ENCODE data around the gene BCAN. TPM values are rescaled to one million over a fixed set of nuclear protein-coding genes. Genes with fewer than 3 reads are reported as not detected.

BCAN gene
- total RNA-seq, 3 donors from 2014 or later (not counting 1 experiment from before 2014, with no cell fraction given), result 0.18 to 0.25 (median 0.19) TPM

DNA sequence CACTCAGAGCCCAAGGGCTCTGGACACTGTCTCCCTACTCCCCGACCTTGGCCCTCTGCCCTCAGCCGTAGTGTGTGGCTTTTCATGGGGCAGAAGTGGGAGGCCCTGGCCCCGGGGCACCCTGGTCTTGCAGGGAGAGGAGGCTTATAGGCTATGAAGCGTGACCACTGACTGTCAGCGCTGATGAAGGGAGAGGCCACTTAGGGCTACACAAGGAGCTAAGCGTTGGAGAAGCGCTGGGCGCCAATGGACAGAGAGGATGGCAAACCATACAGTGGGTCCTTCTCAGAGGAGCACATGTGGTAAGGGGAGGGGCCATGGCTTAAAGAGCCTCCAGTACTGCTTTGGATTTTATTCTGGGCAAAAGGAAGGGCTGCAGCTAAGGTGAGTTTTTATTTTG lies 55.6 kb downstream of the BCAN start:
- ATAC-seq (no peak), DNase-seq (no peak)
- H3K9me3 ChIP-seq (ENCODE audit: control insufficient read depth, insufficient read depth, low read length), result no peaks in the 10 kb centered on the region
- no peaks in the 10 kb centered on the region for H3K36me3 Mint-ChIP-seq
- no peaks in the 10 kb centered on the region for H3K36me3 ChIP-seq (ENCODE audit: control insufficient read depth, insufficient read depth, low read length)
- no peak overlapping the region for H3K27ac ChIP-seq (ENCODE audit: low read length)
- no peak overlapping the region for H3K4me3 ChIP-seq (ENCODE audit: low read length)
- H3K27ac Mint-ChIP-seq, result no peak overlapping the region
- no peaks in the 10 kb centered on the region for H3K9me3 Mint-ChIP-seq
- H3K4me1 Mint-ChIP-seq, result peaks cover 0 to 8% of the 10 kb centered on the region in 2 donors
- 92% methylated on average over 8 of the region's 8 CpGs for WGBS (ENCODE audit: insufficient coverage)
- TF ChIP-seq, protein P1, sequence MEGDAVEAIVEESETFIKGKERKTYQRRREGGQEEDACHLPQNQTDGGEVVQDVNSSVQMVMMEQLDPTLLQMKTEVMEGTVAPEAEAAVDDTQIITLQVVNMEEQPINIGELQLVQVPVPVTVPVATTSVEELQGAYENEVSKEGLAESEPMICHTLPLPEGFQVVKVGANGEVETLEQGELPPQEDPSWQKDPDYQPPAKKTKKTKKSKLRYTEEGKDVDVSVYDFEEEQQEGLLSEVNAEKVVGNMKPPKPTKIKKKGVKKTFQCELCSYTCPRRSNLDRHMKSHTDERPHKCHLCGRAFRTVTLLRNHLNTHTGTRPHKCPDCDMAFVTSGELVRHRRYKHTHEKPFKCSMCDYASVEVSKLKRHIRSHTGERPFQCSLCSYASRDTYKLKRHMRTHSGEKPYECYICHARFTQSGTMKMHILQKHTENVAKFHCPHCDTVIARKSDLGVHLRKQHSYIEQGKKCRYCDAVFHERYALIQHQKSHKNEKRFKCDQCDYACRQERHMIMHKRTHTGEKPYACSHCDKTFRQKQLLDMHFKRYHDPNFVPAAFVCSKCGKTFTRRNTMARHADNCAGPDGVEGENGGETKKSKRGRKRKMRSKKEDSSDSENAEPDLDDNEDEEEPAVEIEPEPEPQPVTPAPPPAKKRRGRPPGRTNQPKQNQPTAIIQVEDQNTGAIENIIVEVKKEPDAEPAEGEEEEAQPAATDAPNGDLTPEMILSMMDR (IDR thresholded peaks at IDR 0.05), result no peak
- peaks cover 25% of the 10 kb centered on the region for H3K27me3 ChIP-seq (ENCODE audit: control insufficient read depth, insufficient read depth, low read length)
- peaks cover 28 to 31% of the 10 kb centered on the region in 2 donors for H3K27me3 Mint-ChIP-seq (ENCODE audit: low read depth in 2 of 2)
- no peaks in the 10 kb centered on the region for H3K4me1 ChIP-seq (ENCODE audit: control insufficient read depth, insufficient read depth, low read length)
- no peak overlapping the region for H3K4me3 Mint-ChIP-seq
- intact Hi-C loops (cut with micrococcal nuclease), result no loop called here

DNA sequence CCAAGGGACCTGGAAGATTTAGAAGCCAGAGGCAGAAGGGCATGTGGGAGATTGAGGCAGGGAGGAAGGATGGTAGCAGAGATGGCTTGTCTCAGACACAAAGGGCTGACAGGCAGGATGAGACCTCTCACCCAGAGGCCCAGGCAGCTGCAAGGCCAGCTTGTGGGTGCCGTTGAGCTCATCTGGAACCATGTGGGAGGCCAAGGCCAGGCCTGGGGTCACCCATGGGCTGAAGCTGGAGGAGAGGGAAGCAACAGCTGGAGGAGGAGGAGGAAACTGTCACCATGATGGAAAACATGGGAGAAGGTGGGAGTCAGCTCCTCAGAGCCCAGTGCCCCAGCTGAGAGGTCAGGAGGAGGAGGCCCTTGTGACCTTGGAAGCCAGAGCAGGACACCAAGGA lies 57.1 kb downstream of the BCAN start:
- intact Hi-C loops (cut with micrococcal nuclease), result no loop called here

DNA sequence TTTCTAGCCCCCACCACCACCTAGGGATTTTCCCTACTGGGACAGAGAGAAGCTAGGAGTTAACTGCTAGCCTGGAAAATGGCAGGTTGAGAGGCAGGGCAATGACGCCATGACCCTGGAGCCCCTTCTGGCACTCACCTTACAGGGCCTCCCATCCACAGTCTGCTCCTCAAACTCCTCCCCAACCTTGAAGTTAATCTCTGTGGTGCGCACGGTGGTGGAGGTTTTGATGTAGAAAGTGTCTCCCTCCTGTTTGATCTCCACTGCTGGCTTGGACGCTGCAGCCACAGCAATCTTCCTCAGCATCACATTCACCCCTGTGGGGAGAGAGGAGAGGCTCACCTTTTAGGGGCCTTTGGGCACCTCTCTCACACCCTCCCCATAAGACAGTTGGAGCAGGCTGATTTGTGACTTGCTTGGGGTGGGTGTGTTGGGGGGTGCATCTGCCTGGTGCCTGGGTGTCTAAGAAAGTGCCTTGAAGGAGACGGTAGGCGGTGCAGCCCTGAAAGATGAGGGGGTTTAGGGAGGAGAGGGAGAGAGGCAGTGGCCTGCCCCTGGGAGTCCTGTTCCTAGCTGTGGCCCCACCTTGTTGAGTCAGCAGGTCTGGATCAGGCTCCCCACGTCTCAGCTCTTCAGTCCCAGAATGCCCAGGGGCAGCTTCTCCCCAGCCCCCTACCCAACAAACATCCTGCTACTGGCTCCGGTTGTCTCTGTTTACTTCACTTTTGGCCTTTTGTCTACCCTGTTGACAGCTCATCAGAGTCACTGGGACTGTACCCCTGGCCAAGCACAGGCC lies 59.0 kb downstream of the BCAN start:
- 74% methylated on average over 5 of the region's 8 CpGs for WGBS (ENCODE audit: insufficient coverage)
- Histone ChIP-seq H3K36me3 (ENCODE audit: control insufficient read depth, insufficient read depth, low read length) (no peaks in the 10 kb centered on the region), H3K27ac (ENCODE audit: low read length) (no peak overlapping the region), H3K4me3 (ENCODE audit: low read length) (no peak overlapping the region), H3K4me1 (ENCODE audit: control insufficient read depth, insufficient read depth, low read length) (peaks cover 19% of the 10 kb centered on the region), H3K9me3 (ENCODE audit: control insufficient read depth, insufficient read depth, low read length) (no peaks in the 10 kb centered on the region), H3K27me3 (ENCODE audit: control insufficient read depth, insufficient read depth, low read length) (peaks cover 35% of the 10 kb centered on the region)
- TF ChIP-seq, protein P1 (IDR thresholded peaks at IDR 0.05), result no peak
- no peak for ATAC-seq
- no peak for DNase-seq
- Mint-ChIP-seq H3K9me3 (no peaks in the 10 kb centered on the region), H3K27me3 (ENCODE audit: low read depth in 2 of 2) (peaks cover 30 to 36% of the 10 kb centered on the region in 2 donors), H3K36me3 (no peaks in the 10 kb centered on the region), H3K4me1 (peaks cover 9 to 19% of the 10 kb centered on the region in 2 donors), H3K4me3 (no peak overlapping the region), H3K27ac (no peak overlapping the region)
- intact Hi-C loops (cut with micrococcal nuclease), result no loop called here

More for the DNA sequence above, 57.1 kb downstream of the BCAN start:
- peaks cover 29 to 36% of the 10 kb centered on the region in 2 donors for H3K27me3 Mint-ChIP-seq (ENCODE audit: low read depth in 2 of 2)
- no peaks in the 10 kb centered on the region for H3K36me3 Mint-ChIP-seq
- Histone ChIP-seq H3K27me3 (ENCODE audit: control insufficient read depth, insufficient read depth, low read length) (peaks cover 23% of the 10 kb centered on the region), H3K36me3 (ENCODE audit: control insufficient read depth, insufficient read depth, low read length) (no peaks in the 10 kb centered on the region), H3K4me1 (ENCODE audit: control insufficient read depth, insufficient read depth, low read length) (no peaks in the 10 kb centered on the region), H3K27ac (ENCODE audit: low read length) (no peak overlapping the region), H3K4me3 (ENCODE audit: low read length) (no peak overlapping the region), H3K9me3 (ENCODE audit: control insufficient read depth, insufficient read depth, low read length) (no peaks in the 10 kb centered on the region)
- H3K4me3 Mint-ChIP-seq, result no peak overlapping the region
- TF ChIP-seq, protein P1 (IDR thresholded peaks at IDR 0.05), result no peak
- no peak for ATAC-seq
- WGBS (ENCODE audit: insufficient coverage), result 73% methylated on average over 1 of the region's 1 CpG
- no peak overlapping the region for H3K27ac Mint-ChIP-seq
- no peak for DNase-seq
- H3K9me3 Mint-ChIP-seq, result no peaks in the 10 kb centered on the region
- H3K4me1 Mint-ChIP-seq, result peaks cover 0 to under 1% of the 10 kb centered on the region in 2 donors

Data from natural killer cell (primary cell).